ENCODE results near the gene NAE1.

NAE1 gene

GRCh38 chr16:66848172-66848571 lies 17.4 kb upstream of the NAE1 start:
- no peaks in the 10 kb centered on the region for H3K9me3 ChIP-seq
- intact Hi-C loops (cut with DNase I; ENCODE audit: low total_unique reads), result no loop called here
- peaks cover 8 to 23% (median 22%) of the 10 kb centered on the region in 4 donors for H3K4me1 ChIP-seq
- no peaks in the 10 kb centered on the region for H3K36me3 ChIP-seq
- no peak overlapping the region for H3K4me3 ChIP-seq
- H3K27me3 ChIP-seq, result peaks cover 6 to 33% of the 10 kb centered on the region in 2 donors
- no peak overlapping the region for H3K27ac ChIP-seq
- DNase-seq, result no peak
- no peak for TF ChIP-seq CTCF (IDR thresholded peaks at IDR 0.05)

DNA sequence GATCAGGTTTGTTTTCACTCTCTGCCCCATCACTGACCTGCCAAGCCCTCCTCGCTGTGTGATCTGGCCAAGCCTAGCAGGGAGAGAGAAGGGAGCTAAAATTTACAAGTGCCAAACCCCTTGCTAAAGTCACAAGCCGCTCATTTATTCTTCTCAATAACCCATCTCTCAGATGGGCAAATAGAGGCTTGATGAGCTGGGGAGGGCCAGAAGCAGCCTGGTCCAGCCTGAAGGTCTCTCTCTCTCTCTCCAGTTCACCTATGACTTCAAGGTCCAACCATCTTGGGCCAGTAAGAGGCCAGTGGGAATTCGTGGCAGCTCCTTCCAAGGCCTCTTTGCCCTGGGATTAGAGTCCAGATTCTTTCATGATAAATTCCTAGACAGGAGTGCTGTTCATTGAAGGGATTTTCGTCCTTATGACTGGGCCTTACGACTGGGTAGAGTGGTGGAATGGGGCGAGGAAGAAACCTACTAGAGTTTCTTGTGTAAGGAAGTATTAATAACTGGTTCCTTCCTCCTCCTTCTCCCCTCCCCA lies 16.8 kb upstream of the NAE1 start:
- no peak for DNase-seq
- Histone ChIP-seq H3K9me3 (no peaks in the 10 kb centered on the region), H3K4me1 (peaks cover 8 to 23% (median 22%) of the 10 kb centered on the region in 4 donors), H3K36me3 (no peaks in the 10 kb centered on the region), H3K27me3 (peaks cover 6 to 37% of the 10 kb centered on the region in 2 donors), H3K4me3 (no peak overlapping the region), H3K27ac (no peak overlapping the region)
- intact Hi-C loops (cut with DNase I; ENCODE audit: low total_unique reads), result no loop called here
- no peak for TF ChIP-seq CTCF (IDR thresholded peaks at IDR 0.05)

- peak in 1 of 2 donors; percentile 23 for DNase-seq
- no peak overlapping the region for H3K27ac ChIP-seq
- no peaks in the 10 kb centered on the region for H3K9me3 ChIP-seq
- H3K27me3 ChIP-seq, result peaks cover 6 to 37% of the 10 kb centered on the region in 2 donors
- no peak overlapping the region for H3K4me3 ChIP-seq
- no peak for TF ChIP-seq CTCF (IDR thresholded peaks at IDR 0.05)
- peaks cover 8 to 23% (median 22%) of the 10 kb centered on the region in 4 donors for H3K4me1 ChIP-seq
- intact Hi-C loops (cut with DNase I; ENCODE audit: low total_unique reads), result no loop called here
- no peaks in the 10 kb centered on the region for H3K36me3 ChIP-seq
Observed at GRCh38 chr16:66846831-66847230, 16.1 kb upstream of the NAE1 start.

- intact Hi-C loops (cut with DNase I; ENCODE audit: low total_unique reads), result no loop called here
- Histone ChIP-seq H3K36me3 (no peaks in the 10 kb centered on the region), H3K27ac (no peak overlapping the region), H3K4me1 (peaks cover 8 to 23% (median 22%) of the 10 kb centered on the region in 4 donors), H3K9me3 (no peaks in the 10 kb centered on the region), H3K27me3 (peaks cover 6 to 36% of the 10 kb centered on the region in 2 donors), H3K4me3 (no peak overlapping the region)
- no peak for TF ChIP-seq CTCF (IDR thresholded peaks at IDR 0.05)
- no peak for DNase-seq
Observed at GRCh38 chr16:66846266-66846665, 15.5 kb upstream of the NAE1 start.

DNA sequence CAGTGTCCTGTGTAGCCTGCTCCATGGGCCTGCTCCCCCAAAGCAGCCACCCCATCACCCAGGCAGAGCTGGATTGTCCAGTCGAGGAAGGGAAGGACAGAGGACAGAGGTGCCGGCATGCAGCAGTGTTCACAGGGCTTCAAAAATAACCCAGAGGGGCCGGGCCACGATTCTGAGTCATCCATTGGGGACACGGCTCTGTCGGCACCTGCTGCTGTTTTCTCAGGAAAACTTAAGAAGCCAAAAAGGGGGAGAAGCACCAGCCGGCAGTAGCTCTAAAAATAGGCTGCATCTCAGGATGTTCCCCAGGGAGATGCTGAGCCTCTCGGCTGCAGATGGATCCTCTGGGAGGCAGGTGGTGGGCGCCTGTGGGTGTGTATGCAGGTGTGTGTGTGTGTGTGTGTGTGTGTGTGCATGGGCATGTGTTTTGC lies 15.0 kb upstream of the NAE1 start:
- H3K27me3 ChIP-seq, result peaks cover 6 to 33% of the 10 kb centered on the region in 2 donors
- H3K36me3 ChIP-seq, result no peaks in the 10 kb centered on the region
- peaks cover 8 to 23% (median 22%) of the 10 kb centered on the region in 4 donors for H3K4me1 ChIP-seq
- H3K4me3 ChIP-seq, result no peak overlapping the region
- TF ChIP-seq CTCF (IDR thresholded peaks at IDR 0.05), result no peak
- H3K27ac ChIP-seq, result no peak overlapping the region
- intact Hi-C loops (cut with DNase I; ENCODE audit: low total_unique reads), result no loop called here
- H3K9me3 ChIP-seq, result no peaks in the 10 kb centered on the region
- no peak for DNase-seq

DNA sequence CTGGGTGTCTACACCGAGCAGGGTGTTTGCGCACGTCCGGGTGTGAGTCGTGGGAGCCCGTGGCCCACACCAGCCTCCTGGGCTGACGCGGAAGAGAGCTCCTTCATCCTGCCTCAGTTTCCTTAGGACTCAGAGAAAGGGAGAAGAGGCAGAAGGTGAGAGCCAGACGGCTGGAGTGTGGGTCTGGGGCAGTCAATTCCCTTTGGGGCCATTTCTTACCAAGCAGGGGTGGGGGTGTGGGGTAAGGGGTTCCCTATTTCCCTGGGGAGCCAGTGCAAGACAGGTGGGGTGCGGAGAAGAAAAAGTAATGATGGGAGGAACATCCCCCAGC lies 14.3 kb upstream of the NAE1 start:
- Histone ChIP-seq H3K9me3 (no peaks in the 10 kb centered on the region), H3K4me3 (peak overlapping the region; percentile 28 to 43), H3K27ac (no peak overlapping the region), H3K4me1 (peaks cover 8 to 23% (median 22%) of the 10 kb centered on the region in 4 donors), H3K36me3 (no peaks in the 10 kb centered on the region), H3K27me3 (peaks cover 6 to 33% of the 10 kb centered on the region in 2 donors)
- DNase-seq, result no peak
- no peak for TF ChIP-seq CTCF (IDR thresholded peaks at IDR 0.05)
- intact Hi-C loops (cut with DNase I; ENCODE audit: low total_unique reads), result no loop called here
